ENCODE measurements around the gene FADD. TPM values are rescaled to one million over a fixed set of nuclear protein-coding genes. Genes with fewer than 3 reads are reported as not detected.

The FADD gene
- total RNA-seq, 1 donor from 2014 or later, result 24.0 TPM

- Mint-ChIP-seq H3K9me3 (no peaks in the 10 kb centered on the region), H3K4me1 (ENCODE audit: unreplicated experiment) (peaks cover 7% of the 10 kb centered on the region), H3K36me3 (no peaks in the 10 kb centered on the region), H3K27me3 (peaks cover 3% of the 10 kb centered on the region), H3K4me3 (no peak overlapping the region), H3K27ac (no peak overlapping the region)
- no peak for TF ChIP-seq CTCF (conservative IDR thresholded peaks at IDR 0.05)
- DNase-seq (ENCODE audit: extremely low spot score, unreplicated experiment), result no peak
These were observed 28.4 kb upstream of the FADD start for GRCh38 chr11:70174547-70175235.

GRCh38 chr11:70175236-70175698 lies 27.8 kb upstream of the FADD start:
- Mint-ChIP-seq H3K4me3 (no peak overlapping the region), H3K4me1 (ENCODE audit: unreplicated experiment) (peaks cover 7% of the 10 kb centered on the region), H3K27ac (no peak overlapping the region), H3K9me3 (no peaks in the 10 kb centered on the region), H3K36me3 (no peaks in the 10 kb centered on the region), H3K27me3 (peaks cover 3% of the 10 kb centered on the region)
- DNase-seq (ENCODE audit: extremely low spot score, unreplicated experiment), result no peak
- TF ChIP-seq CTCF (conservative IDR thresholded peaks at IDR 0.05), result no peak

GRCh38 chr11:70176940-70177689 lies 26.0 kb upstream of the FADD start:
- Mint-ChIP-seq H3K9me3 (no peaks in the 10 kb centered on the region), H3K27me3 (peaks cover 3% of the 10 kb centered on the region)
- DNase-seq (ENCODE audit: extremely low spot score, unreplicated experiment), result no peak

GRCh38 chr11:70180906-70181305 lies 22.2 kb upstream of the FADD start:
- Mint-ChIP-seq H3K27me3 (no peaks in the 10 kb centered on the region), H3K4me3 (no peak overlapping the region), H3K9me3 (no peaks in the 10 kb centered on the region), H3K27ac (no peak overlapping the region), H3K4me1 (ENCODE audit: unreplicated experiment) (no peaks in the 10 kb centered on the region), H3K36me3 (no peaks in the 10 kb centered on the region)
- no peak for DNase-seq (ENCODE audit: extremely low spot score, unreplicated experiment)
- TF ChIP-seq CTCF (conservative IDR thresholded peaks at IDR 0.05), result no peak

More at GRCh38 chr11:70176940-70177689, 26.0 kb upstream of the FADD start:
- TF ChIP-seq CTCF (conservative IDR thresholded peaks at IDR 0.05), result peak; percentile 76
- Mint-ChIP-seq H3K4me1 (ENCODE audit: unreplicated experiment) (peaks cover 7% of the 10 kb centered on the region), H3K27ac (no peak overlapping the region), H3K36me3 (no peaks in the 10 kb centered on the region), H3K4me3 (no peak overlapping the region)

- no peaks in the 10 kb centered on the region for H3K4me1 Mint-ChIP-seq (ENCODE audit: unreplicated experiment)
- H3K9me3 Mint-ChIP-seq, result no peaks in the 10 kb centered on the region
- H3K4me3 Mint-ChIP-seq, result no peak overlapping the region
- no peak overlapping the region for H3K27ac Mint-ChIP-seq
- H3K27me3 Mint-ChIP-seq, result no peaks in the 10 kb centered on the region
- DNase-seq (ENCODE audit: extremely low spot score, unreplicated experiment), result no peak
- TF ChIP-seq CTCF (conservative IDR thresholded peaks at IDR 0.05), result no peak
- no peaks in the 10 kb centered on the region for H3K36me3 Mint-ChIP-seq
These were observed 20.8 kb upstream of the FADD start for GRCh38 chr11:70182266-70182665.

Data from type B pancreatic cell (in vitro differentiated cells).